Left renal cortex interstitium (tissue), 4 donors: ENCODE results near the gene CSNK1A1. TPM values are rescaled to one million over a fixed set of nuclear protein-coding genes. Genes with fewer than 3 reads are reported as not detected.

Source experiments
- DNase-seq, 4 donors: peaks; one replicate each; pipeline ENCODE4 v3.0.0-alpha.2; 2013; ENCODE audit warnings: low read depth in 4 of 4, low spot score in 2 of 4, missing footprints in 1 of 4
- polyA plus RNA-seq, 4 donors: library from polyadenylated mRNA; unstranded; fragments of 120-200 nt; gene quantifications; one replicate each; pipeline ENCODE4 v1.2.1, GENCODE V29; 2013; ENCODE audit not compliant: insufficient read length in 4 of 4

CSNK1A1 gene
- polyA plus RNA-seq, 4 donors = 171 to 211 (median 185) TPM

DNA sequence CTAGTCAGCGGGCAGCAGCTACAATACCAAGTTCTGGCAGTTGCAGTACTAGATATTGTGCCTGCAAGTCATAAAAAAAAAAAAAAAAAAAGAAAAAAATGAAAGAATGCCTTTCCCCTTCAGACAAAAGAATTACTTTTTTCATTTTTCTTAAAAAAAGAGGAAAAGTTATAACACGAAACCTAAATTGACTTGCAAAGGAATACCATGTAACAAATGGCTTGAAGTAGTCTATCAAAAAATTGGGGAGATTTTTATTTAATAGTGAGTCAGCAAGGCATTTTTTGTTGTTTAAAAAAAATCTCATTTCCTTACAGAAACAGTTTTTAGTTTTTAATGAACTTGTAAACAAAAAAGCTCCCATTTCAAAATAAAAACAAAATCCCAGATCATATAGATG, 55.6 kb downstream of the CSNK1A1 start:
- no peak for DNase-seq

DNA sequence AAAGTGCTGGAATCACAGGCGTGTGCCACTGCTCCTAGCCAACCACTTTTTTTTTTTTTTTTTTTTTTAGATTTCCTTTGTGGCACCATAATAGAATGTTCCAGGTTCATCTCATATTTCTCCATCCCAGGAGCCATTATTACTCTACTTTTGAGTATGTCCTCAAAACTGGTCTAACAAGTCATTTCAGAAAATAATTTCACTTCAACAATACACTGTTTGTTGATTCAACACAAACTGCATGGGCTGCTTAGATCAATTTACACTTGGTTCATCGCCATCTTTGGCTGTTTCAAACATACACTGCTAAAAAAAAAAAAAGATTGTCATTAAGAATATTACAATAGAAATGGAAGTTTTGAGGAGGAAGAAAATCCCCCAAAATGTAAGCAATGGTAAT, 57.9 kb downstream of the CSNK1A1 start:
- no peak for DNase-seq

DNA sequence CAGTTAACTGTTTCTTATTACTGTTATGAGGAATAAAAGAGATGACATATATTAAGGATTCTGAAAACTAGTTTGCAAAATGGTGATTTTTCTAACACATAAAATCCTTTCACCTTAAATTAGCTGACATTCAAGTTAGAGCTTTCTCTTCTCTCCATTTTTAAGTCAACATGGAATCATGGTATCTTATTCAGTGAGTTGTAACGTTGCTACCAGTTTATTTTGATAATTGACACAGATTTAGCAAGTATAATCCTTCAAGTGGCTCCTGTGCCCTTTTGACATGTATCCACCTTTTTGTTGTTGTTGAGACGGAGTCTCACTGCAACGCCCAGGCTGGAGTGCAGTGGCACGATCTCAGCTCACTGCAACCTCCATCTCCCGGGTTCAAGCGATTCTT, 58.5 kb downstream of the CSNK1A1 start:
- no peak for DNase-seq

DNA sequence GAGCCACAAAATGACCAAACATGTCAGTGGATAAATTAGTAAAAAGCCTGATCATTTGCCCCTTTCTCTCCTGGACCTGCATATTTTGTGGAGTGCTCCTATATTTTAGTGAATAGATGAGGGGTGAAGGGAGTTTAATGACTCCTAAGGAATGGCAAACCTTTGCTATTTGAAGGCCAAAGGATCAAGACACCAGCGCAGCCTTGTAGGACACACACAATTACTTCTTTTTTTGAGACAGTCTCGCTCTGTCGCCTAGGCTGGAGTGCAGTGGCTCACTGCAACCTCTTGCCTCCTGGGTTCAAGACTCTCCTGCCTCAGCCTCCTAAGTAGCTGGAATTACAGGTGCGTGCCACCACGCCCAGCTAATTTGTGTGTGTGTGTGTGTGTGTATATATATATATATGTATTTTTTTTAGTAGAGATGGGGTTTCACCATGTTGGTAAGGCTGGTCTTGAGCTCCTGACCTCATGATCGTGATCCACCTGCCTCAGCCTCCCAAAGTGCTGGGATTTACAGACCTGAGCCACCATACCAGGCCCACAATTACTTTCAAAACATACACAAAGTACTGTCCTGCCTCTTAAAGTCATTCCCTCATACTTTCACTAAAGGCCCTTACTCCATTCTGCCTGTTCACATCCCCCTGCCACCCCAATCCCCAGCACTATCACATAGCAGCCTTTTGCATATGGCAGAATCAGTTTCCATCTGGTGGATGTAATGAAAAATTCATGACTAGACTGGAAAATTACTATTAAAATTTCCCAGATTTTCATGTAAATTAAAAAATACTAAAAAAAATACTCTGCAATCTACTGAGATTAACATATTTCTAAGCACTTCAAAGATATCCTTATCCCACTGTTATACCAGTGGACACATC, 60.4 kb downstream of the CSNK1A1 start:
- DNase-seq = no peak

DNA sequence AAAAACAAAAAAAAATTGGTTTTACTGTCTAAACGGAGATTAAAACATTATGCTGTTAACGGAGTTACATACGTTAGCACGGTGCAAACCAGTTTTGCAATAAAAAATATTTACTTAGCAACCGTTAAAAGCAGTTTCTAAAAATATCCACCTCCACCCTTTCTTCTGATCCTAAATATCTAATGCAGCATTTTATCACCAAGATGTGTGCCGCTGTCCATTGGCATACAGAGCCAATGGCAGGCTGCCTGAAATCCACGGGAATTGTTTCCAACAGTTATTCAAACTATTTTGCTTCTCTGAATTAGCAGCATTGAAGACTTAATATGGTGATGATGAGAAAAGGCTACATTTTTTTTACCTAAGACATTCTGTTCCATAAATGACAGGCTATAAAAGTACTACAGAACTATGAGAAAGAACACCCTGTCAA, 61.6 kb downstream of the CSNK1A1 start:
- no peak for DNase-seq

DNA sequence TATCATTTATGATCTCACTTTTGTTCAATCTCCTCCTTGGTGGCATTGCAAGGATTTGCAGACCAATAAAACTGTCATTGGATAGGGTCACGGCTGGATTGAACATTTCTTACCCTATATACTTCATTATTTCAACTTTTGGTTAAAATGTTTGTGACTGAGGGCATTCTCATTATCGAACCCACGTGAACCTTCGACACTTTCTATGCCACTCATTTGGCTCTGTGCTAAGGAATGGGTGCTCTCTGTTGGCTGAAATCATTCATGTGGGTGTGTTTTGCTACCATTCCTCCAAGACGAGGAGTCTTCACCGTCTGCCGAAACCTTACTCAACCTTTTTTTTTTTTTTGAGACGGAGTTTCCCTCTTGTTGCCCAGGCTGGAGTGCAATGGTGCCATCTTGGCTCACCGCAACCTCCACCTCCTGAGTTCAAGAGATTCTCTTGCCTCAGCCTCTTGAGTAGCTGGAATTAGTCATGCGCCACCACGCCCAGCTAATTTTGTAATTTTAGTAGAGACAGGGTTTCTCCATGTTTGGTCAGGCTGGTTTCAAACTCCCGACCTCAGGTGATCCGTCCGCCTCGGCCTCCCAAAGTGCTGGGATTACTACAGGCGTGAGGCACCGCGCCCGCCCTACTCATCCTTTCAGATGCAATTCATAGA, 62.5 kb downstream of the CSNK1A1 start:
- no peak for DNase-seq

DNA sequence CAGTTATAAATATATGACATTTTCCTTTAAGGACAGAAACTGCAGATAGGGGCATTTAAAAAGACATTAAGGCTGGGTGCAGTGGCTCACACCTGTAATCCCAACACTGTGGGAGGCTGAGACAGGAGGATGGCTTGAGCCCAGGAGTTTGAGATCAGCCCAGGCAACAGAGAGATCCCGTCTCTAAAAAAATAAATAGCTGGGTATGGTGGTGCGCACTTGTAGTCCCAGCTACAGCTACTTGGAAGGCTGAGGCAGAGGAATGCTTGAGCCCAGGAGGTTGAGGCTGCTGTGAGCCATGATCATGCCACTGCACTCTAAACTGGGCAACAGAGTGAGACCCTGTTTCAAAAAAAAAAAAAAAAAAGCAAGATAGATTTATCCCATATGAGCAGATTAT, 63.6 kb downstream of the CSNK1A1 start:
- no peak for DNase-seq

DNA sequence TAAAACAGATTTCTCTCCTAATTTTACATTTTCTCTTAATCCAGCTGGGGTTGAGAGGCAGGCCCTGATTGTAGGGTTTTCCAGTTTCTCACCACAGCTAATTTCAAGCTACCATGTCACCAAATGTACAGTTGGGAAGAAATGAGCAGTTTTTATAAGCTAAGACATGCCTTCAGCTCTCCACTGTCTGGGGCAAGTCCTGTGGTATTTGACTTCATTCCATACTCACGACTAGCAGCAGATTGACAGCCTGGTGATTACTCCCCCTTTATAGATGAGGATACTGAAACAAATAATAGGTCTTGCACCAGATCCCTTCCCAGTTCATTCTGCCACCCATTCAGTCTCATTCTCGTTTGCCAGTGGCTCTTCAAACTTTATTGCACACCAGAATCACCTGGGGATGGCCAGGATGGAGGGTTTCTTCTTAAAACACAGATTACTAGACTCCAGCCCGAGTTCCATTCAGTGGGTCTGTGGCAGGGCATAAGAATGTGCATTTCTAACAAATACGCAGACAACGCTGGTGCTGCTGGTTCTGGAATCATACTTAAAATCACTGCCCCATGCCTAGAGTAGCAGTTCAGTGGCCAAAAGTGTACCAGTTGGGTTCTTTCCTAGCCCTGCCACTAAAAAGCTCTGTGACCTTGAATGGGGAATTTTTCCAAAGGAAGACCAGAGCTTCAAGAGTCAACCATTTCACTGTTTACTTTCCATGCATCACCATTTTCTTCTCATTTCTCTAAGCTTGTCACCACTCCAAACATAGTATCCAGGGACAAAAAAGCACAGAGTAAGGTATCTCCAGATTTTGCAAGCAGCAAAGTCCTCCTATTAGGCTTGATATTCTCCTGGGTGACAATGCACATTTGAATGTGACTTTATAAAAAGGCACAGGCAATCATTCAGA, 64.3 kb downstream of the CSNK1A1 start:
- no peak for DNase-seq

DNA sequence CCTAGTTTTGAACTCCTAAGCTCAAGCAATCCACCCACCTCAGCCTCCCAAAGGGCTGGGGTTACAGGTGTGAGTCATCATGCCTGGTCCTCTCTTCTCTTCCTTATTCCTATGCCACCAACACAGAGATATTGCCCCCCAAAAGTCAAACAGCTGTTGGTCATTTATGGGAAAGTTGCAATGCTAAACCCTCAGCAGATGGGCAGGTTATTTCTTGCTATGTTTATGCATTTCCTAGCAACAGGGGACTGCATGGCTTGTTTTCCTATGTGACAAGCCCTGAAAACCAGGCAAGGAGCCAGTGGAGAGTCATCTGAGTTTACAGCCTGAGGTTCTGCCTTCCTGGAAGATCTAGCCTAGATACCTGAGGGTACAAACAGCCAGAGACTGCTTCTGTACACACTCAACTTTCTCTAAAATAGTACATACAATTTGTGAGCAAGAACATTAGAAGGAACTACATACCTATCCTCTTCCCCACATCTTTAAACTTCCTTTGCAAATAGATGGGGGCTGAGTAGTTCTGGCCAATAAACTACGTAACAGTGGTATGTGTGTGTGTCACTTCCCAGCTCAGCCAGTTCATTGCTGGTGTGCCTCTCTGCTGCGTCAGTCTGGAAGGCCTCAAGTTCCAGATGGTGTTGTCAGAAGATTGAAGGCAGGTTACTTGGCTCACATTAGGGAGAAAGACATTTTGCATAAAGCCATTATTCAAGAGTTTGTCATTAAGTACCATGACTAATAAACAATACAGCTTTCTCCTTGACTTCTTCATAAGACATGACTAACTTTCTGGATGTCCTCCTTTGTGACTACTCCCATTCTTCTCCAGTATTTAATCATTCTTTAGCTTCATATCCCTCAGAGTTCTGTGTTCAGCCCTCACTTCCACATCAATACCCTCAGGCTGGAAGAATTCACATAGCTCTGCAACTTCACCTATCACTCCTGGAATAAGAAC, 65.3 kb downstream of the CSNK1A1 start:
- DNase-seq = peak in 3 of 4 donors; percentile 48 to 70 (median 63)

DNA sequence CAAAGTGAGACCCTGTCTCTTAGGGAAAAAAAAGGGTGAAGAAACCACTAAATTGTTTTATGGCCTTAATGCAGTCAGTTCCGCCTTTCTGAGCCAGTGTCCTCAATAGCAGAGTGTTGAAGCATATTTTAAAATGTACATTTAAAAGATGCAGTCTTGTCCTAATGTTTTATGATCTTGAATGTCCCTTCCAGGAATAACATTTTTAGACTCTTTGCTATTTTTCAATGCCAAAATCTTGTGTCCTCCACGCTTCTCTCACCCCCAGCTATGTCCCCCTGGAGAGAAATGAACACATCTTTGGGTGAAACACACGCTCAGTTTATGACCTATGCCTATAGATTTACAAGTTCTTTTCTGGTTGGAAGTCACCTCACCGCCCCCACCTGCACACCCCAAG, 69.8 kb downstream of the CSNK1A1 start:
- no peak for DNase-seq

DNA sequence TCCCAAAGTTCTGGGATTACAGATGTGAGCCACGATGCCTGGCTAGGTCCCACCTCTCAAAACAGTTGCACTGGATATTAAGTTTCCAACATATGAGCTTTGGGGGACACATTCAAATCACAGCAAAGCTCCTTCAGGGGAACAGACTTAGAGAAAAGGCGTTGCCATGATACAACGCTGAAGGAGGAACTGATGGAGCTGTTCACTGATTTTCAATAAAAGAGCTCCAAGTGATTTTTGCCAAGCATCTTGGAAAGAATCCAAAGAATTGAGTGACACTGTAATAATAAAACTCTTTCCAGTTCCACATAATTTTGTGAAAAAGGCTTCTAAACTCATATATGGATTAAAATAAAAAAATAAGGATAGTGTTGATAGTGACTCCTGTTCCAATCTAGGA, 72.5 kb downstream of the CSNK1A1 start:
- DNase-seq = no peak

DNA sequence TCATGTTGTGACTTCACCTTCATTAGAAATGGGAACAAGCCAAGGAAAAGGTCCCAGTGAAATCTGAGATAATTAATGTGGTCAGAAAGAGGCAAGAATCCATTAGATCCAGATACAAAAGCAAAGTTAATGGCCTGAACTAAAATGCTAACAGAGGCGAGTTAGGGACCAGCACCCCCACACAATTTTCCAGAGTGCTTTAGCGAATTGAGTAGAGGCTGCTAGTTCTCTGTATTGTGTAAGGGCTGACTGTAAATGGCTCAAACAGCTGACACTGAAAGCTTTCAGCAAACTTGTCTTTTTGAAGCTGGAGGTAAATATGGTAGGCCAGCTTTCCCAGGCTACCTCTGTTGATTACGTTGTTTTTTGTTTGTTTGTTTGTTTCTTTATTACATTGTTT, 75.5 kb downstream of the CSNK1A1 start:
- no peak for DNase-seq

DNA sequence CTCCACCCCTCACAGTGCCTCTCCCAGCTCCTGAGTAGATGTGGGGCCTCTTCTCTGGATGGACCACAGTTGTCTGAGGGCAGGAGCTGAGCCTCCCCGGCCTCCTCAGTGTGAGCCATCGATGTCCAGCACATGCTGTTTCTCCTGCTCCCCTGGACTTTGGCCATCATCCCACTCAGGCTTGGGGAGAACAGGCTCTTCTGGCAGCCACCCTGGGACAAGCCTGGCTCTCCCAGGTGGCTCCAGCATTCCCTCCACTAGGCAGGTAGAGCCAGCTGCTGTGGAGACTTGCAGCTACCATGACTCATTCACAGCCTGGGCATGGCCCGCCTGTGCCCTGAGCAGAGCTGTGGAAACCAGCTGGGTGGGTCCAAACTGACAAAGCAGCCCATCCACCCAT, 77.0 kb downstream of the CSNK1A1 start:
- no peak for DNase-seq

DNA sequence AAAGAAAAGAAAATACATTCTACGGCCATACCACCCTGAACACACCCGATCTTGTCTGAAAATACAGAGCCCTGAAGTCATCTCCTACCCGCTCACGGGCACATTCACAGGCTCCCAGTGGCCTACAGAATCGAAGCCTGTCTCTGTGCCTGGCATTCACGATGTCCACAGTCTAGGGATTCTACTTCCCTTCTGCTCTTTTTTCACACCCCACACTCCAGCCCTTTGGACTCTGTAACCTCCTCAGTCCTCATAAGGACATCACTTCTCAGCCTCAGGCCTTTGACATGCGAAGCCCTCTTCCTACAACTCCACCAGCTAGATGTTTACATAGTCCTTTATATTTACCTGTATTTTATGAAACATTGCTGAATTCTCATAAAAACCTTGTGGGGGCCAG, 77.8 kb downstream of the CSNK1A1 start:
- DNase-seq = no peak

DNA sequence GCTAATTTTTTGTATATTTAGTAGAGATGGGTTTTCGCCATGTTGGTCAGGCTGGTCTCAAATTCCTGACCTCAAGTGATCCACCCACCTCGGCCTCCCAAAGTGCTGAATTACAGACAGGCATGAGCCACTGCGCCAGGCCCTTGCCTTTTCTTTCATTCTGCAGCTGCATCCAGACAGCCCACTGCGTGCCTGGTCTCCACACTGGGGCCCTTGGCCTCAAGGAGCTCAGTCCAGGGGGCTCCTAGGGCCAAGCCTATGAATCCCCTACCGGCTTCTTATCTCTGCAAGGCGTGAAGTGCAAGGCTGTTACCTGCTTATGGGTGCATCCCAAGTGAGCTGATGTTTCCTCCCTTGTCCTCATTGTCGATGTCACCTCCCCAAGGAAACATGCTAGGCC, 78.8 kb downstream of the CSNK1A1 start:
- DNase-seq = no peak

DNA sequence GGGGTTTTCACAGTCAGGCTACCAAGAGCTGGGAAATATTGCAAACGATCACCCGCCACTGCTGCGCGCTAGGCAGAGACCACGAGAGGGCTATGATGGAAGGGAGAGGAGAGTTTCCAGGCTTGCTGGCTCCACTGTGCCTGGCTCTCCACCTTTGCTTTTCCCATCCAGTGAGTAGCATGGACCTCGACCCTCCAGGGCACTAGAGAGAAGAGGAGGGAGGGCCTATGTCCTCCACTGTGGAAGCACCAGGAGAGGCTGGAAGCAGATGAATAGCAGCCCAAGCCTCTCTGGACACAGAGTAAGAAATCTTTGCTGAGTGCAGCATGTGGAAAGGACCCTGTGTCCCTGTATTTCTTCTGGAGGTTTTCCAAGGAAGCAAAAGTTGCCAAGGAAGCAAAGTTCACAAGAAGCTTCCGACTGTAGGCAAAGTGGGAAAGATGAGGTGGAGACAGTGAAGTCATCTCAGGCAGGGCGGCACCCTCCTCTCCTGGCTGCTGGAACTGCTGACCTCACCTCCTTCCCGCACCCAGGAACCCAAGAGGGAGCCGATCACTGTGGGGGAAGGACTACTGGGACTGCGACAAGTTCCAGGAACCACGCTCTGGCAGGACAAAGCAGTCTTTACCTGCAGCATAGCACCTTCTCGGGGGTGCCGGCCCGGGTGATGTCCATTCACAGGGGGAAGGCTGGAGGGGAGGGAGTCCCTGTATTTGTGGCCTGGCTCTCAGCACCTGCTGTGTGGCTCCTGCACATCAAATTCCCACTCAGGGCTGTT, 79.6 kb downstream of the CSNK1A1 start:
- no peak for DNase-seq

DNA sequence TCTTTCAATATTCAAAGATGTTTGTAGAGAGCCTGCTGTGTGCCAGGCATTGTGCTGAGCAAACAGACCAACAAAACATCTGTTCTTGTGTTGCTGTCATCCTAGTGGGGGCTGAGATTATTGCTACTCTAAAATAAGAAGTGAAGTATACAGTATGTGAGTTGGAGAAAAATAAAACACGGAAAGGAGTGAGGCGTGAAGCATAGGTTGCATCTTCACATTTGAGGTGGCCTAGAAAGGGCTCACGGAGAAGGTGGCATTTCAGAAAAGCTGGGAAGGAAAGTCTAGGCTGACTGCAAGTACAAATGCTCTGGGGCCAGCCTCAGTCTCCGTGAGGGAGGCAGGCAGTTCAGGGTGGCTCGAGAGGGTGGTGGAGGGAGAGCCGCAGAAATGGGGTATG, 80.3 kb downstream of the CSNK1A1 start:
- no peak for DNase-seq

DNA sequence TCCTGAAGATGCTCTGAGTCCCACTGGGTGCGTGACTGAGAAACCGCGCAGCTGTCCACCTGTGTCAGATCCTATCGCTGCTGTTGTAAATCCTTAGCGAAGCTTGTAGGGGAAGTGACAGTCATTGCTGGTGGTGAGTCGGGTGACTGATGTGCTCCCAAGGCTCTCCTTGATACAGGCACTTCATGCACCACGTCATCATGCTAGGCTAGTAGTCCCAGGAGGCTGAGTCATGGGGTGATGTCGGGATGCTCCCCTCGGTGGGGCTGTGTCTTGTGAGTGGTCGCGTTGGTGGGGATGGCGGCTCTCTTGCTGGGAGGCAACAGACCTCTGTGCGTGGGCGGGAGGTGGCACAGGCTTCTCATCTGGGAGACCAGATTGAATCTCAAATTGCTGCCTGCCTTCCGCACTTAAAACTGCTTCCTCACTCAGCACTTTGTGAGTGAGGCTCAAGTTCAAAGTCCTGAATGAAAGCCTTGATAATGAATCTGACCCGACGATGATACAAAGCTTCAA, 84.7 kb downstream of the CSNK1A1 start:
- no peak for DNase-seq
